Mucosa of gallbladder (tissue), 1 donor: ENCODE measurements around the gene KIF6. TPM values are rescaled to one million over a fixed set of nuclear protein-coding genes. Genes with fewer than 3 reads are reported as not detected.
"Not testable (repeated sequence)": the region's sequence is repeated elsewhere in the genome, so short reads cannot be mapped to it uniquely, and the experiment has no call there.

Experiments used
- DNase-seq: peaks from one replicate; pipeline ENCODE4 v3.0.0-alpha.2; 2020; ENCODE audit warnings: low spot score
- total RNA-seq: library from RNA; stranded (reverse); gene quantifications from one replicate; pipeline ENCODE4 v1.2.1, GENCODE V29; 2021
- donor health status: DM: no; HTN: no; CAD: no.

Gene KIF6
- total RNA-seq, 1 donor from 2014 or later = 2.6 TPM

GRCh38 chr6:39714802-39715201 is 10.4 kb downstream of the KIF6 start:
- DNase-seq = no peak

GRCh38 chr6:39707962-39708683 is 17.1 kb downstream of the KIF6 start:
- no peak for DNase-seq

GRCh38 chr6:39706819-39707335 is 18.3 kb downstream of the KIF6 start:
- DNase-seq = no peak

GRCh38 chr6:39702265-39702664 is 22.9 kb downstream of the KIF6 start:
- no peak for DNase-seq

GRCh38 chr6:39700362-39700761 is 24.8 kb downstream of the KIF6 start:
- DNase-seq = no peak

- DNase-seq = no peak
Measured at GRCh38 chr6:39698789-39699188, 26.4 kb downstream of the KIF6 start.

- no peak for DNase-seq
Measured at GRCh38 chr6:39696986-39697788, 28.0 kb downstream of the KIF6 start.

GRCh38 chr6:39695447-39695846 is 29.8 kb downstream of the KIF6 start:
- DNase-seq = no peak

- no peak for DNase-seq
Measured at GRCh38 chr6:39693206-39693605, 32.0 kb downstream of the KIF6 start.

- no peak for DNase-seq
Measured at GRCh38 chr6:39688494-39688893, 36.7 kb downstream of the KIF6 start.

GRCh38 chr6:39686976-39687375 is 38.2 kb downstream of the KIF6 start:
- no peak for DNase-seq

GRCh38 chr6:39685938-39686337 is 39.3 kb downstream of the KIF6 start:
- DNase-seq = no peak

- DNase-seq = no peak
Measured at GRCh38 chr6:39685489-39685826, 39.8 kb downstream of the KIF6 start.

GRCh38 chr6:39684790-39685488 is 40.3 kb downstream of the KIF6 start:
- DNase-seq = peak; percentile 10

- DNase-seq = no peak
Measured at GRCh38 chr6:39681674-39682121, 43.5 kb downstream of the KIF6 start.

- DNase-seq = no peak
Measured at GRCh38 chr6:39678914-39679313, 46.3 kb downstream of the KIF6 start.

GRCh38 chr6:39677318-39677717 is 47.9 kb downstream of the KIF6 start:
- not testable (repeated sequence) for DNase-seq

- no peak for DNase-seq
Measured at GRCh38 chr6:39670519-39670918, 54.7 kb downstream of the KIF6 start.

- no peak for DNase-seq
Measured at GRCh38 chr6:39669973-39670342, 55.2 kb downstream of the KIF6 start.

GRCh38 chr6:39669207-39669972 is 55.8 kb downstream of the KIF6 start:
- no peak for DNase-seq

GRCh38 chr6:39666706-39667489 is 58.3 kb downstream of the KIF6 start:
- DNase-seq = no peak
